ENCODE data around the gene UBE2B. TPM values are rescaled to one million over a fixed set of nuclear protein-coding genes. Genes with fewer than 3 reads are reported as not detected.
A peak's percentile ranks its signal among the peaks of the same experiment; 100 is the strongest.

Gene UBE2B
- total and polyA plus RNA-seq, 2 experiments from 2014 or later = 19.3 to 184 TPM

- Histone ChIP-seq H3K9me2 (ENCODE audit: insufficient read depth) (no peaks in the 10 kb centered on the region), H4K20me1 (replicated peaks; ENCODE audit: insufficient read depth) (no peaks in the 10 kb centered on the region), H3K4me3 (no peak overlapping the region), H3K27me3 (ENCODE audit: insufficient read depth) (no peaks in the 10 kb centered on the region), H3K4me1 (ENCODE audit: insufficient read depth) (no peaks in the 10 kb centered on the region), H3F3A (replicated peaks; ENCODE audit: low read depth) (0 out of 2 replicates have a peak, but pooled peaks cover 10% of the 10 kb centered on the region), H2AFZ (no peak overlapping the region), H3K4me2 (no peak overlapping the region), H3K27ac (ENCODE audit: low read depth) (0 out of 2 replicates have a peak overlapping the region, but pooled peaks have one; percentile 39), H3K36me3 (ENCODE audit: insufficient read depth) (0 out of 2 replicates have a peak, but pooled peaks cover under 1% of the 10 kb centered on the region), H3K79me2 (replicated peaks; ENCODE audit: insufficient read depth) (peaks cover 23% of the 10 kb centered on the region)
- Mint-ChIP-seq H3K4me3 (no peak overlapping the region), H3K27ac (no peak overlapping the region), H3K27me3 (ENCODE audit: insufficient read depth, low read depth, poor library complexity) (peaks cover 11% of the 10 kb centered on the region), H3K36me3 (ENCODE audit: low read depth) (peaks cover 37% of the 10 kb centered on the region), H3K9me3 (no peaks in the 10 kb centered on the region; the same call in 2 of the 3 replicates), H3K4me1 (no peaks in the 10 kb centered on the region)
- TF ChIP-seq NANOG (IDR thresholded peaks at IDR 0.05; ENCODE audit: borderline replicate concordance) (no peak), ZNF331 (CRISPR knock-in tag; IDR thresholded peaks at IDR 0.05; ENCODE audit: low read depth) (no peak), CREB1 (CRISPR knock-in tag; IDR thresholded peaks at IDR 0.05; ENCODE audit: low read depth) (no peak), ZNF114 (CRISPR knock-in tag; IDR thresholded peaks at IDR 0.05) (no peak), POLR2AphosphoS5 (IDR thresholded peaks at IDR 0.05; ENCODE audit: low read depth) (no peak), EZH2phosphoT487 (IDR thresholded peaks at IDR 0.05; ENCODE audit: unreplicated experiment) (no peak), EZH2 (IDR thresholded peaks at IDR 0.05; ENCODE audit: low read depth, unreplicated experiment) (no peak), REST (IDR thresholded peaks at IDR 0.05; ENCODE audit: unreplicated experiment) (no peak), STAT1 (IDR thresholded peaks at IDR 0.05; ENCODE audit: unreplicated experiment) (no peak), JUNB (IDR thresholded peaks at IDR 0.05; ENCODE audit: unreplicated experiment) (no peak)
- TF ChIP-seq, protein P1, sequence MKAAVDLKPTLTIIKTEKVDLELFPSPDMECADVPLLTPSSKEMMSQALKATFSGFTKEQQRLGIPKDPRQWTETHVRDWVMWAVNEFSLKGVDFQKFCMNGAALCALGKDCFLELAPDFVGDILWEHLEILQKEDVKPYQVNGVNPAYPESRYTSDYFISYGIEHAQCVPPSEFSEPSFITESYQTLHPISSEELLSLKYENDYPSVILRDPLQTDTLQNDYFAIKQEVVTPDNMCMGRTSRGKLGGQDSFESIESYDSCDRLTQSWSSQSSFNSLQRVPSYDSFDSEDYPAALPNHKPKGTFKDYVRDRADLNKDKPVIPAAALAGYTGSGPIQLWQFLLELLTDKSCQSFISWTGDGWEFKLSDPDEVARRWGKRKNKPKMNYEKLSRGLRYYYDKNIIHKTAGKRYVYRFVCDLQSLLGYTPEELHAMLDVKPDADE (IDR thresholded peaks at IDR 0.05) = no peak
- TF ChIP-seq, protein P2, sequence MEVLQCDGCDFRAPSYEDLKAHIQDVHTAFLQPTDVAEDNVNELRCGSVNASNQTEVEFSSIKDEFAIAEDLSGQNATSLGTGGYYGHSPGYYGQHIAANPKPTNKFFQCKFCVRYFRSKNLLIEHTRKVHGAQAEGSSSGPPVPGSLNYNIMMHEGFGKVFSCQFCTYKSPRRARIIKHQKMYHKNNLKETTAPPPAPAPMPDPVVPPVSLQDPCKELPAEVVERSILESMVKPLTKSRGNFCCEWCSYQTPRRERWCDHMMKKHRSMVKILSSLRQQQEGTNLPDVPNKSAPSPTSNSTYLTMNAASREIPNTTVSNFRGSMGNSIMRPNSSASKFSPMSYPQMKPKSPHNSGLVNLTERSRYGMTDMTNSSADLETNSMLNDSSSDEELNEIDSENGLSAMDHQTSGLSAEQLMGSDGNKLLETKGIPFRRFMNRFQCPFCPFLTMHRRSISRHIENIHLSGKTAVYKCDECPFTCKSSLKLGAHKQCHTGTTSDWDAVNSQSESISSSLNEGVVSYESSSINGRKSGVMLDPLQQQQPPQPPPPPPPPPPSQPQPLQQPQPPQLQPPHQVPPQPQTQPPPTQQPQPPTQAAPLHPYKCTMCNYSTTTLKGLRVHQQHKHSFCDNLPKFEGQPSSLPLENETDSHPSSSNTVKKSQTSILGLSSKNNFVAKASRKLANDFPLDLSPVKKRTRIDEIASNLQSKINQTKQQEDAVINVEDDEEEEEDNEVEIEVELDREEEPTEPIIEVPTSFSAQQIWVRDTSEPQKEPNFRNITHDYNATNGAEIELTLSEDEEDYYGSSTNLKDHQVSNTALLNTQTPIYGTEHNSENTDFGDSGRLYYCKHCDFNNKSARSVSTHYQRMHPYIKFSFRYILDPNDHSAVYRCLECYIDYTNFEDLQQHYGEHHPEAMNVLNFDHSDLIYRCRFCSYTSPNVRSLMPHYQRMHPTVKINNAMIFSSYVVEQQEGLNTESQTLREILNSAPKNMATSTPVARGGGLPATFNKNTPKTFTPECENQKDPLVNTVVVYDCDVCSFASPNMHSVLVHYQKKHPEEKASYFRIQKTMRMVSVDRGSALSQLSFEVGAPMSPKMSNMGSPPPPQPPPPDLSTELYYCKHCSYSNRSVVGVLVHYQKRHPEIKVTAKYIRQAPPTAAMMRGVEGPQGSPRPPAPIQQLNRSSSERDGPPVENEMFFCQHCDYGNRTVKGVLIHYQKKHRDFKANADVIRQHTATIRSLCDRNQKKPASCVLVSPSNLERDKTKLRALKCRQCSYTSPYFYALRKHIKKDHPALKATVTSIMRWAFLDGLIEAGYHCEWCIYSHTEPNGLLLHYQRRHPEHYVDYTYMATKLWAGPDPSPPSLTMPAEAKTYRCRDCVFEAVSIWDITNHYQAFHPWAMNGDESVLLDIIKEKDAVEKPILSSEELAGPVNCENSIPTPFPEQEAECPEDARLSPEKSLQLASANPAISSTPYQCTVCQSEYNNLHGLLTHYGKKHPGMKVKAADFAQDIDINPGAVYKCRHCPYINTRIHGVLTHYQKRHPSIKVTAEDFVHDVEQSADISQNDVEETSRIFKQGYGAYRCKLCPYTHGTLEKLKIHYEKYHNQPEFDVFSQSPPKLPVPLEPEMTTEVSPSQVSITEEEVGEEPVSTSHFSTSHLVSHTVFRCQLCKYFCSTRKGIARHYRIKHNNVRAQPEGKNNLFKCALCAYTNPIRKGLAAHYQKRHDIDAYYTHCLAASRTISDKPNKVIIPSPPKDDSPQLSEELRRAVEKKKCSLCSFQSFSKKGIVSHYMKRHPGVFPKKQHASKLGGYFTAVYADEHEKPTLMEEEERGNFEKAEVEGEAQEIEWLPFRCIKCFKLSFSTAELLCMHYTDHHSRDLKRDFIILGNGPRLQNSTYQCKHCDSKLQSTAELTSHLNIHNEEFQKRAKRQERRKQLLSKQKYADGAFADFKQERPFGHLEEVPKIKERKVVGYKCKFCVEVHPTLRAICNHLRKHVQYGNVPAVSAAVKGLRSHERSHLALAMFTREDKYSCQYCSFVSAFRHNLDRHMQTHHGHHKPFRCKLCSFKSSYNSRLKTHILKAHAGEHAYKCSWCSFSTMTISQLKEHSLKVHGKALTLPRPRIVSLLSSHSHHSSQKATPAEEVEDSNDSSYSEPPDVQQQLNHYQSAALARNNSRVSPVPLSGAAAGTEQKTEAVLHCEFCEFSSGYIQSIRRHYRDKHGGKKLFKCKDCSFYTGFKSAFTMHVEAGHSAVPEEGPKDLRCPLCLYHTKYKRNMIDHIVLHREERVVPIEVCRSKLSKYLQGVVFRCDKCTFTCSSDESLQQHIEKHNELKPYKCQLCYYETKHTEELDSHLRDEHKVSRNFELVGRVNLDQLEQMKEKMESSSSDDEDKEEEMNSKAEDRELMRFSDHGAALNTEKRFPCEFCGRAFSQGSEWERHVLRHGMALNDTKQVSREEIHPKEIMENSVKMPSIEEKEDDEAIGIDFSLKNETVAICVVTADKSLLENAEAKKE (CRISPR knock-in tag; IDR thresholded peaks at IDR 0.05) = no peak
- TF ChIP-seq, protein P3, sequence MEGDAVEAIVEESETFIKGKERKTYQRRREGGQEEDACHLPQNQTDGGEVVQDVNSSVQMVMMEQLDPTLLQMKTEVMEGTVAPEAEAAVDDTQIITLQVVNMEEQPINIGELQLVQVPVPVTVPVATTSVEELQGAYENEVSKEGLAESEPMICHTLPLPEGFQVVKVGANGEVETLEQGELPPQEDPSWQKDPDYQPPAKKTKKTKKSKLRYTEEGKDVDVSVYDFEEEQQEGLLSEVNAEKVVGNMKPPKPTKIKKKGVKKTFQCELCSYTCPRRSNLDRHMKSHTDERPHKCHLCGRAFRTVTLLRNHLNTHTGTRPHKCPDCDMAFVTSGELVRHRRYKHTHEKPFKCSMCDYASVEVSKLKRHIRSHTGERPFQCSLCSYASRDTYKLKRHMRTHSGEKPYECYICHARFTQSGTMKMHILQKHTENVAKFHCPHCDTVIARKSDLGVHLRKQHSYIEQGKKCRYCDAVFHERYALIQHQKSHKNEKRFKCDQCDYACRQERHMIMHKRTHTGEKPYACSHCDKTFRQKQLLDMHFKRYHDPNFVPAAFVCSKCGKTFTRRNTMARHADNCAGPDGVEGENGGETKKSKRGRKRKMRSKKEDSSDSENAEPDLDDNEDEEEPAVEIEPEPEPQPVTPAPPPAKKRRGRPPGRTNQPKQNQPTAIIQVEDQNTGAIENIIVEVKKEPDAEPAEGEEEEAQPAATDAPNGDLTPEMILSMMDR (conservative IDR thresholded peaks at IDR 0.05; ENCODE audit: low read depth in 2 of 2) = no peak
- no peak for ATAC-seq
- DNase-seq (ENCODE audit: low spot score) = no peak
These were observed 32.6 kb downstream of the UBE2B start for GRCh38 chr5:134403951-134404350.
